Endothelial cell of umbilical vein (primary cell): Measurements from ENCODE around the gene ACBD5.

Source experiments
- CTCF ChIP-seq, 2 donors: IDR thresholded peaks; 1 replicate in 1 of 2; 2 replicates in 1 of 2; pipeline ENCODE4 v1.5.1; 2011; ENCODE audit warnings: low read length in 2 of 2, mild to moderate bottlenecking in 2 of 2, moderate library complexity in 2 of 2, control low read depth in 1 of 2, inconsistent platforms in 1 of 2, low read depth in 1 of 2; ENCODE audit not compliant: insufficient read depth in 1 of 2; ENCODE audit errors: extremely low read depth in 1 of 2
- EZH2 ChIP-seq: IDR thresholded peaks from 2 replicates; pipeline ENCODE4 v1.6.1; 2012; ENCODE audit warnings: borderline replicate concordance, low read depth, mild to moderate bottlenecking, moderate library complexity, low read length, inconsistent platforms; ENCODE audit not compliant: severe bottlenecking
- JUN ChIP-seq: IDR thresholded peaks from 2 replicates; pipeline ENCODE4 v1.6.1; 2011; ENCODE audit warnings: borderline replicate concordance, low read depth; ENCODE audit not compliant: insufficient read length, insufficient read depth

GRCh38 chr10:27155066-27155754 lies 85.4 kb downstream of the ACBD5 start, which contains the start of gene MASTL:
- no peak for TF ChIP-seq CTCF (IDR thresholded peaks at IDR 0.05; ENCODE audit: extremely low read depth in 1 of 2, insufficient read depth in 1 of 2, low read depth in 1 of 2, low read length in 2 of 2)
- no peak for TF ChIP-seq EZH2
- peak; percentile 36 for TF ChIP-seq JUN
